Measurements from ENCODE around the gene SUSD4. TPM values are rescaled to one million over a fixed set of nuclear protein-coding genes. Genes with fewer than 3 reads are reported as not detected.

SUSD4 gene
- polyA plus RNA-seq, 3 donors = 14.8 to 19.4 (median 16.6) TPM

DNA sequence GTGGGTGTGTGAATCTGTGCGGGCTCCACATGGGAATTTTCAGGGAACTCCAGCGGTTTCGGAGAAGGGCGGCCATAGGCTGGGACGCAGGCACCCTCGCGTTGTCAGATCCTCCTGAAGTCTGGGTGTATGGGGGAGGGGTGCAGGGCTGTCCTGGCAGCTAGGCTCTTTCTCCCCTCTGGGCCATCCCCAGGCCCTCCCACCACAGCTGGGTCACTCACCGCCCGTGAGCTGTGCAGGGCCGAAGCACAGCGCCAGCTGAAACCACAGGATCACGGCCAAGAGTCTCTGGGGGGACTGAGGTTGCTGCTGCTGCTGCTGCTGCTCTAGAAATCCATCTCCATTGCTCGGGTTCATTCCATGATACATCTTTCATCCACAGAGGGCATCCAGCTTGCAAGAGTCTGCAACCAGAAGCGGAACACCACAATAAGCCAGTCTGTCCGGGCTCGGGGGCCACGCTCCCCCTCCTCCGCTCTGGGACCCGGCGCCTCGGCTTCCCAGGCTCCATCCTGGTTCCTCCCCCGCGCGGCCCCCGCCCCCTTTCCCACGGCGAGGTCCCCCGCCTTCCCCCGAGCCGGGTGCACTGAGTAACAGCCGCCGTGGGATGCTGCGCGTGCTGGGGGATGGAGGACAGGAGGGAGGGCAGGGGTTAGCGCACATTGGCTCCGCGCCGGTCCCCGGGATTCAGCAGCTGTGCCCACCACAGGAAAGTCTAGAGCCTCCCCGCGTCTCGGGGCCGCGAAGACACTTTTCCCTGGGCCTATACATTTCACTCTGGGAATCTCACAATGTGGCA, 720 bp downstream of the SUSD4 start:
- DNase-seq (ENCODE audit: low read depth in 3 of 3, low spot score in 2 of 3) = no peak

DNA sequence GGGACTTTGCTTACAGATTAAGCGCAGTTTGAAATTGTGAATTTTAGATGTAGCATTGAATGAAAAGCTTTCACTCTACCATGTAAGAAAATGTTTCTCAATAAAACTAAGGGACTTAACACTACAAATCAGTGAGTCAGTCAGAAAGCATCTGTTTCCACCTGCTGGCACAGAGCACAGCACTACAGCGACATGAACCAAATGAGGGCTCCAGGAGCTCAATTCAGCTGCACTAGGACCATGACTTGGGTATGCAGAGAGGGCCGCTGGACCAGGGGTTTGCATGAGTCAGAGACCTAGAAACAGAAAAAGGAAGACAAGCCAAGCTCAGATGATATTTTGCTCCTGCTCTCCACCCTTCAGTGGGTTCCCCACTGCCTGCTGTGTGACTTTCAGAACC, 5.2 kb downstream of the SUSD4 start:
- DNase-seq (ENCODE audit: low read depth in 3 of 3, low spot score in 2 of 3) = no peak

DNA sequence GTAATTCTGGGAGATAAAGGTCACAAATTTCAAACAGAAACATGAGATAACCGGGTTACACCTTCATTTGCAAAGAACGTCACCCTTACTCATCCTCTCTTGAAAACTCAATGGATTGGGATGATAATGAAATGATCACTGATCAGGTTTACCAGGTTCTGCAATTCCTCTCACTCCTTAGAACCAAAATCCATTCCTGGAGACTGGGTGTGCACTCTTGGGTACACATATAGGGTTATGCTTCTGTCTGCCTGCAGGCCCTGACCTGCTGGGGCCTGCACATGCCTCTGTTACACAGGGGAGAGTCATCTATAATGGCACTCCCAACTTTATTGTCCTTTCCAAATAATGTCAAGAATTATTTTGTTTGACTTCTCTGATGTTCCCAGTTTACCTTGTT, 8.3 kb downstream of the SUSD4 start:
- no peak for DNase-seq (ENCODE audit: low read depth in 3 of 3, low spot score in 2 of 3)

DNA sequence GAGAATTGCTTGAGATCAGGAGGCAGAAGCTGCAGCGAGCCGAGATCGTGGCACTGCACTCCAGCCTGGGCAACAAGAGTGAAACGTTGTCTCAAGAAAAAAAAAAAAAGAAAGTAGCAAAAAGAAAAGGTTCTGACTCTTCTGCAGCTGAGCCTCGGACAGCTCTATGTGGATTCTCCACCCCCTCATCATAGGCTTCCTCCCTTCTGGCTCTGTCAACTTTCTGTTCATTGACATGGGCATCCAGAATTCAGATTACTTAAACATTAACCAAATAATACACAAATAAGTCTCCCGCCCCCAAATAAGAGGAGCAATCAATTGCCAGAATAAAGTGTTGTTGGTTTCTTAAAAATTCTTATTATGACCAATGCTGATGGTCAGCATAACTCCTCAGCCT, 10.0 kb downstream of the SUSD4 start:
- no peak for DNase-seq (ENCODE audit: low read depth in 3 of 3, low spot score in 2 of 3)

DNA sequence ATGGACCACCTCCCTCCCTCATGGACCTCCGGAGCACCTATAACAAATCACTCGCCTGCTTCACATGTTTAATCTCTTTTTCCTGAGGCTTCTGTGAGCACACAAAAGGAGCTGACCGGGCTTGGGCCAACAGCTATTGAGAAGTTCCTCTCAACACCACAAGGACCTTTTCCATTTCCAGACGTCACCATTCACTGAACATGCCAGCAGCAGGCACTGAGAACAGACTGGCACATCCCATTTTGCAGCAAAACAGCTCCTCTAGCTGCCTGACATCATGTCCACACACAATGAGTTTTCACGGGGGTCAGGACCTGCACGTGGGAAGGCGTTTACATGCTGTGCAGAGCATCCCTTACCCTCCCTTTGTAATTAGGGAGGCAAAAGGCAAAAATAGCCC, 11.0 kb downstream of the SUSD4 start:
- DNase-seq (ENCODE audit: low read depth in 3 of 3, low spot score in 2 of 3) = no peak

DNA sequence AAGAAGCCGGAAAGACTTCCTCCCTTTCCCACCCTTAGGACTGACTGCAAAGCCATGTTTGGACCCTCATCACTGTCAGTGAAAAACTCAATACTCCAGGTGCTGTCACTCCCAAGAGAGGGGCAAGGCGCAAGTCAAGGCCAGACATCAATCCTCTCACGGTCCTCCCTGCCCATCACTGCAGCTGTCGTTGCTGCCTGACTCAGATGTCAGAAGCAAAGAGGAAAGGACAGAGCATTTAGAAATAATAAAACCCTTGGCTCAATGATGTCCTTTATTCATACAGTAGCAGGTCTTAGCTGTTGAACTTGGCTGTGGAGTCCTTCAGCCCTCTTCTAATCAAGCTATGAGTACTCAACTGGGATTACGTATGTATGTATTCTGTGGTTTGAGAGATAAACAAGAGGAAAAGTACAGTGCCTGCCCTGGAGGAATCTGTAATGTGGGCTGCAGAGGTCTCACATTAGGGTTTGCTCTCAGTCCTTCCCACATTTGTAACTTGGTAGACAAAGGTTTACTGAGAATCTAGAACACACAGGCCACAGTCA, 13.5 kb downstream of the SUSD4 start:
- DNase-seq (ENCODE audit: low read depth in 3 of 3, low spot score in 2 of 3) = no peak

DNA sequence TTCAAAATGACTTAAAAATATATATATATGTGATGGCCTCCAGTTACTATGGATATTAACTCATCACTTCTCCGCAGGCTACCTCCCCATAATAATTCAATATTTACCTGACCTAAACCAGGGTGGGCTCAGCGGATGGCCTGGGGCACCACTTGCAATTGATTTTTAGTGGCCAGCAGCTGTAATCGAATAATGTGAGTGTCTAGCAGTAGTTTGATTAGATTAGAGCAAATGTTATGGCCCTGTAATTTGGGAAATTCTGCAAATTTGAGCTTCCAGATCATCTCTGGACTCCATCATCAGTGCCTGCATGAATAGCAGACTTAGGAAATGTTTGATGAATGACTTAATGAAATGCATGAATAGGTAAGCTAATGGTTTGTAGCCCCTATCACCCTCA, 14.7 kb downstream of the SUSD4 start:
- no peak for DNase-seq (ENCODE audit: low read depth in 3 of 3, low spot score in 2 of 3)

DNA sequence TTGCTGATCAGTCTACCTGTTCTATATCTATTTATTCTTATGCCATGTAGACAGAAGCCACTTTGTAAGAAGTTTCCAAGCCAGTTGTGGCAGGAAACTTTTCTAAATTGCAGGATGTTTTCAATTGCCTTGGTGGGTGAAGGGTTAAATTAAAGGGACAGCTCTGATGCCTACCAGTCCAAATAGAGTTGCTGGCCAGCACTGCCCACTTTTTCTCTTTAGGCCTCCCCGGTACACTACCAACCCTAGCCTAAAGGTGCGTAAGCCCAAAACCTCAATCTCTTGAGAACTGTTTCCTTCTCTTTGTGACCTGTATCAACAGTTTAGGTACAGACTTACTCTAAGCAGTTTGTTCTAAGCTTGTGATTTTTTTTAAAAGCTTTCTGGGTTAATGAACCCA, 15.5 kb downstream of the SUSD4 start:
- no peak for DNase-seq (ENCODE audit: low read depth in 3 of 3, low spot score in 2 of 3)

DNA sequence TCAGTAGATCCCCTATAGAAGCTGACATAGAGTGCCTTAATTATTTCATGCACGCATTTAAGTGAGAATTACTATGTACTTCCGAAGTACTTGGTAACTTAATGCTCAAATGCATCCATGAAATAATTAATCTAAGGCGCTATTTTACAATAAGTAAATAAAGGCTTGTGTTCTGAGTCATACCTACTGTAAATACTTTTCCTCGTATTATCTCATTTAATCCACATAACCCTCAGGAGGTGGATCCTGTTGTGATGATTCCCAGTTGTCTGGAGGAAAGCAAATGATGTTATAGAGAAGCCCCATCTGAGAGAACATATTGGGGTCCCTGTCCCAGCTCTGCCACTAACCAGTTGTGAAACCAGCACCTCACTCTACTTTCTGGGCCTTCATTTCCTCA, 16.4 kb downstream of the SUSD4 start:
- DNase-seq (ENCODE audit: low read depth in 3 of 3, low spot score in 2 of 3) = no peak

DNA sequence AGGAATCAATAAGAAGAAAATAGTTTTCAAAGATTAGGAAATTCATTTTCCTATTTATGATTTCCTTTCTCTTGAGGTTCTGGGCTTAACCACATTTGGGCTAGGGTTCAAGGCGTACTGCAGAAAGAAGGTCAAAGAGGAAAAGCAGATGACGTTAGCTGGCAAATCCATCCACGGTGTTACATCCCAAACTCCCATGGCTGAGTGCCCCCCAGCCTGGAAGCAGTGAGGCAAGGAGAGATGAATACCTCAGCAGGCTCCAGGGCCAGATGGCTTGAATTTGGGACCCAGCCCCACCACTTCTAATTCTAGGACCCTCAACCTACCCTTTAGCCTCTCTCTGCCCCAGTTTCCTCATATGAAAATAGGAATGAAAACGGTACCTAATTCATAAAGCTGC, 17.7 kb downstream of the SUSD4 start:
- no peak for DNase-seq (ENCODE audit: low read depth in 3 of 3, low spot score in 2 of 3)

DNA sequence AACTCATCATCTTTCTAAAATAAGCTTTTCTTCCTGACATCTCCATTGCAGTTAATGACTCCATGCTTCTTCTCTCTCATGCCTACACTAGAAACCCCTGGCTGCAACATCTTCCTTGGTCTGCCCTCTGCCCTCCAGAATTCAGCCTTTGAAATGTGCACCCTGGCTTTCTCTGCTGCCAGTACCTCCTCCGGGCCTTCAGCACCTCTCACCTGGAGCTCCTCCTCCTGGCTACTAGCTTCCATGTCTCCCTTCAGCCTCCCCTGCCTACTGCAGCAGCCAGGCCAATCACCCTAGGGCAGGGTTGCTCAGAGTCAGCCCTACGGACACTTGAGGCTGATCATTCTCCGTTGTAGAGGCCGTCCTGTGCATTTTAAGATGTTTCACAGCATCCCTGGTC, 18.3 kb downstream of the SUSD4 start:
- DNase-seq (ENCODE audit: low read depth in 3 of 3, low spot score in 2 of 3) = no peak

DNA sequence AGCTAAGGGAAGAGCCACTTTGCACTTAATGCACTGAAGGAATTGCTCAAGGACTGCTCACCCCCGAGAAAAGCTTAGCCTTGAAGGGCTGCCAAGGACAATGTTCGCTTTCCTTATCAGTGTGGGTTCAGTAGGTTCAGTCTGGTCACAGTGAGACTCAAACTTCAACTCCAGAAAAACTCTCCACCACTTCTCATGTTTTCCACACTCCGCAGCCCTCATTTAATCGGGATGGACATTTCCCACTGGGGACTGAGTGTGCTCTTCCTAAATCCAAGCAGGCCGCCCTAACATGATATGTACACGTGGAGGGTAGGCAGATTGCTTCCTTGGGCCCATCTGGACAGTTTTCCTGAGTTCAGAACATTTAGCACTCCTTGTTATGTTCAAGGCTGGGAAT, 19.5 kb downstream of the SUSD4 start:
- no peak for DNase-seq (ENCODE audit: low read depth in 3 of 3, low spot score in 2 of 3)

DNA sequence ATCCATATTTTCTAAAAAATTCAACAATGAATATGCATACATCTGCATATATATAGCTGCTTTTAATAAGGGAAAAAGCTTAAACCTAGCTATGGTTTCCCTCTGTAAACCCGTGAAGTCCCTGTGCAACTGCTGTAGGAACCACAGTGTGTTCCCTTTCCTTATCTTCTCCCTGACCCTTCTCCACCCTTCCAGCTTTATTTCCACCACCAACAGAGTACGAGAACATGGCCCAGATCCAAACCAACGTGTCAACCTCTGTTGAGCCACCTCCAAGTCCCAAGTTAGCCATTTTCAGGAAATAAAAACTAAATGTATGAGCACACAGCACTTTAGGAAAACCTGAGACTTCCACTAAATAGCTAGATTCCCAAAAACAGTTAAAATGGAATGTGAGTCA, 20.3 kb downstream of the SUSD4 start:
- no peak for DNase-seq (ENCODE audit: low read depth in 3 of 3, low spot score in 2 of 3)

DNA sequence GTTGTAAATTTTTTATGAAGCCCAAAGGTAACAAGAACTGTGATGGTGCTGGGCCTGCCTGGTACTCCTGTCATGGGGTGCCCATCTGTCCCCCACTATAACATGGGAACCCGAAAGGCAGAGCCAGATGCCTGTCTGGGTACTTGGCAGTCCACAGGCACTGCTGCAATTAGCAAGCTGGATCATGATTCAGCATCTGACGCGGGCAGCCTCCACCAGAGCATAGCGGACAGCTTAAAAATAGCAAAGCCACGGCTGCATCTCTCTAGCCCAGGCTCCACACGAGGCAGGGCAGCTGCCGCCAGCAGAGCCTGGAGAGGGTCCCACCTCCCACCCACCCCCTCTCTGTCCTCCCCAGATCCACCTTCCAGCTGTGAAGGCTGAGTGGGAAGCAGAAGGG, 22.9 kb downstream of the SUSD4 start:
- DNase-seq (ENCODE audit: low read depth in 3 of 3, low spot score in 2 of 3) = no peak

DNA sequence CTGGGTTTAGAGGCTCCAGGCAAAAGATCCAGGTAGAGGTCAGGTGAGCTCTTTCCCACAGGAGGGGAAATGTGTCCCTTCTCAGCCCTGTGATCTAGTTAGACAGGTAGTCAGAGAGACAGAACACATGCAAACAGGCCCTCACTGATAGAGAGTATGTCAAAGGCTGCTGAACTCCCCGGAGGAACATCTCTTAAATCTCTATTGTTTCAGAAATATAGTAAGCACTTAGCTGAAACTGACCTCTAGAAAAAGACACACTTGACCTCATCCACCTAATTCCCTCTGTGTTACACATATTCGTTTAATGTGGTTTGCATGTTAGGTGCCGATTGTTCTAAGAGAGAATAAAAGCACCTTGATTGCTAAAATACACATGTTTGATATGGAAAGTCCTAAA, 23.3 kb downstream of the SUSD4 start:
- no peak for DNase-seq (ENCODE audit: low read depth in 3 of 3, low spot score in 2 of 3)

DNA sequence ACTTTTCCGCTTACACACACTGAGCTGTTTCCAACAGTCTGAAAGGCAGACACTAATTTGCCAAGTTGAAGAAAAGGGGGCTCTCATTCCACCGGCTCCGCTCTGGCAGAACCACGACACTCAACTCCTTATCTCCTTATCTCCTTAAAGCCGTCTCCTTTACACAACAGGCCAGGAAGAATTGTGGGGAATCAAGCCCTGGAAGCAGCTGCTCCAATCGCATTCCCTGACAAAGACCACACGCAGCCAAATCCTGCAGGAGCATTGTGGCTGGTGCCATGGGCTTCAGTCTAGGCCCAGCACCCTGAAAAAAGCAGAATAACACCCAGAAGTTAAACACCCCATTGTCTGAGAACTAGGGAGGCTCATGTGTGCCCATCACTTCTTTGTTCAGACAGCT, 24.1 kb downstream of the SUSD4 start:
- DNase-seq (ENCODE audit: low read depth in 3 of 3, low spot score in 2 of 3) = no peak

DNA sequence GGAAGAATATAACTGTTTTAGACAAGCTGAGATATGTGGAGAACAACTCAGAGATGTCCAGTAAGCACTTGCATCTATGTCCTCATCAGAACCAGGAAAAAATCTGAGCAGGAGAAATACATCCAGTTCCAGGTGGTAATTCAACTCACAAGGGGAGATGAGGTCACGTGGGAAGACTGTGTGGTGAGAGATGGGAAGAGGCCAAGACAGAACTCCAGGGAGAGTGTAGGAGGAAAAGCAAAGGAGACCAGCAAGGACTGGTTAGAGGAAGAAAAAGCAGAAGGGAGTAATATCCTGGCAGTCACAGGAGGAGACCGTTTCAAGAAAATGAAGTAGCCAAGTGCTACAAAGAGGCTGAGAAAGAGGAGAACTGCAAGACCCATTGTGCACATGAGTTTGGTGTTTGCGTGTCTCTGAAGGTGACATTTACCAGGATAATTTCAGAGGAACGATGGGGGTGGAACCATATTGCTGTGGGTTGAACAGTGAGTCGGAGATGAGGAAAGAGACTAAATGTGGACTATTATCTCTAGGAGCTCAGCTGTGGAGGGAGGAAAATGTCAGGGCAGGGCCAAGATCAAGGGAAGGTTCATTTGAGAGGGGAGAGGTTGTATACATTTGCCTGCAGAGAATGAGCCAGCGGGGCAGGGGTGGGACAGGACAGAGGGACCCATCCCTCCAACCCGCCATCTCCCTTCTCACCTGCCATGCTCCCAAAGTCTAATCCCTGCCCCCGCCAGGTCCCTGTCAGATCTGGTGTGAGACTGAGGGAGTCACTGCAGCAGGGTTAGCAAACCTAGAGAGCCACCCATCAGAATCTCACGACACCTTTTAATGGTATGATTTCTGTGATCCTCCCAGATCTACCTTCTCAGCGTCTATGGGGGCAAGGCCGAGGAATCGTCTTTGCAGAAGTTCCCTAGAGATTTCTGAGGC, 24.9 kb downstream of the SUSD4 start:
- DNase-seq (ENCODE audit: low read depth in 3 of 3, low spot score in 2 of 3) = no peak

DNA sequence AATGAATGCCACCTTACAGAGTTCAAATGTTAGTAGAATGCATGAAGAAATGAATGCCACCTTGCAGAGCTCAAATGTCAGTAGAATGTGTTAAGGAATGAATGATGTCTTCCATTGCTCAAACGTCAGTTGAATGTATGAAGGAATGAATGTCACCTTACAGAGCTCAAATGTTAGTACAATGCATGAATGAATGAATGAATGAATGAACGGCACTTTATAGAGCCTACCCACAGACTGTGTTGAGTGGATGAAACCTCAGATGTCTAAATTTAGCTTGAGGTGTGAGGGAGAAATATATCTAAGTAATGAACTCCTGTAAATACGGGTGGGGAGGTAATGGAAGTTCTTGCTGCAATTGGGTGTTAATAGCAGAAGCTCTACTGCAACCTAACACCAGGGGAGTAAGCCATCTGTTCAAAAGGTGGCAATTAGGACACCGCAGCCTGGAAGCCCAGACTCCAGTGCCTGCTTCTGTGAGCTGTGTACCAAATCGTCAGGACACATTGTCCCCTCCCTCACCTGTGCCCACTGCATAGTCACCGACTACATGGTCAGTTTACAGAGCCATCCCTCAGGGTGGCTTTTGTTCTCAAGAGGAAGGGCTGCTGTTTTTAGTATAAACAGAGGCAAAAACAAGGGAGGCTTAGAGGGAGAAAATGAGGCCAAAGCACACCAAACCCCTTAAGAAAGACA, 26.7 kb downstream of the SUSD4 start:
- no peak for DNase-seq (ENCODE audit: low read depth in 3 of 3, low spot score in 2 of 3)

DNA sequence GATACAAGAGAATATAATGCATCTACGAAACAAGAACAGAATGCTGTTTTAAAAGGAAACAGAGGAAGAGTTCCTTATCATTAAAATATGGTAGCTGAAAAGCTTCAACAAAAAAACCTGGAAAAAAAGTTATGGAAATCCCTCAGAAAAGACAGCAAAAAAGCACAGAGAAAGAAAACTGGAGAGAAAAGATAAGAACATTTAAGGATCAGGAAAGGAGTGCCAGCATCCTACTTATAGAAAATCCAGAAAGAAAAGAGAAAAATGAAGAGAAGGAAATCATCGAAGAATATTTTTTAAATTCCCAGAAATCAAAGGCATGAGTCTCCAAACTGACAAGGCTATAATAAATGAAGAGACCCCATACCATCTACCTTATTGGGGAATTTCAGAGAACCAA, 29.8 kb downstream of the SUSD4 start:
- no peak for DNase-seq (ENCODE audit: low read depth in 3 of 3, low spot score in 2 of 3)

DNA sequence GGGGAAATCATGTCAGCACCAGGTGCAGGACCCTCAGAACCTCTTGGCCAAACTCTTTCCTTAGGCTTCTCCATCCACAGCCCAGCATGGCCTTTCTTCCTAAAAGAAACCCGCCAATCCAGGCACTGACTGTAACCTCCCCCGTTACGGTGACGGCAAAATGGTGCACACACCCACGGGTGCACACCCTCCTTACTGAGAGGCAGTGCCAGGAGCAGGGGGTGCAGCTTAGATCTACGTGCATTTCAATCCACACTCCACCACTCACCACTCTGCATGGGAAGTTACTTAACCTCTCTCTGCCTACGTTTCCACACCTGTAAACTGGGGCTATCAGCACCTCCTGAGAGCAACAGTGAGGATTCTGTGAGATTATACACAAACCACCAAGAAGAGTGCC, 31.0 kb downstream of the SUSD4 start:
- DNase-seq (ENCODE audit: low read depth in 3 of 3, low spot score in 2 of 3) = no peak

DNA sequence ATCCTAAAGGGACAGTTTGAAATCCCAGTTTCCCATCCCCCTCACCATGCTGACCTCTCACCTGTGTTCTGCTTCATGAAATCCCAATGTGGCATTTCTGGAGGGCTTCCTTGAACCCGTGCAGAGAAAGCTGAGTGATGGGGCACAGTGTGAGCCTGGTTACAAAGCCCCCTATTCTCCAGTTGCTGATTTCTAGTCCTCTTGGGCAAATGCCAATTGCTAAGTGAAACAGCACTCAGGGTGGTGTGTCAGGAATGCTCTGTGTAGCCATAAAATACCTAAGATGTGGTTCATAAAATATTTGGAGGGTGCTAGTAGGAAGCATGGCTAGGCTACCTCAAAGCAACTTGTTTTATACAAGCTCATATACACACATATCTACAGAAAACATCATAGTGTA, 32.0 kb downstream of the SUSD4 start:
- peak in 1 of 3 donors; percentile 8 for DNase-seq (ENCODE audit: low read depth in 3 of 3, low spot score in 2 of 3)

Data from right renal cortex interstitium (tissue), 3 donors.